ENCODE measurements around the gene KIF18B. TPM values are rescaled to one million over a fixed set of nuclear protein-coding genes. Genes with fewer than 3 reads are reported as not detected.

The KIF18B gene
- total and polyA plus RNA-seq, 2 donors, result 2.4 to 3.5 TPM

DNA sequence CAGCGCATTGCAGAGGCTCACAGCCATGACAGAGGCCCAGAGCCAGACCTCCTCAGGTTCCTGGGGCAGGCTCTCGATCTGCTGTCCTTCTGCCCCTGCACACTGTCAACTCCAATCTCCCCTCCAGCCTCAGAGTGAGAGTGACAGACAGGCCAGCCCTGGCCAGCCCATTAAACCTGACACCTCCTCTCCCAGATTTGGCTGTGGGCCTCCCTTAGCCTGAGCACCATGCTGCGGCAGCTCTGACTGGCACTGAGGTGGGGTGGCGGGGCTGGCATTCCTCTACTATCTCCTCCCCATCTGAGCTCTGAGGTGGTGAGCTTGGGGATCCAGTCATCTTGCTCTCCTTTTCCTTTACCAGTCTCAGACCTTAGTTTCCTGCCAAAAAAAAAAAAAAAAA is 36.0 kb upstream of the KIF18B start:
- 94% methylated on average over 4 of the region's 4 CpGs for WGBS
- peaks cover 0 to 73% of the 10 kb centered on the region in 2 donors for H3K27me3 ChIP-seq (ENCODE audit: control insufficient read depth in 2 of 2, insufficient read depth in 1 of 2, low read length in 1 of 2)

DNA sequence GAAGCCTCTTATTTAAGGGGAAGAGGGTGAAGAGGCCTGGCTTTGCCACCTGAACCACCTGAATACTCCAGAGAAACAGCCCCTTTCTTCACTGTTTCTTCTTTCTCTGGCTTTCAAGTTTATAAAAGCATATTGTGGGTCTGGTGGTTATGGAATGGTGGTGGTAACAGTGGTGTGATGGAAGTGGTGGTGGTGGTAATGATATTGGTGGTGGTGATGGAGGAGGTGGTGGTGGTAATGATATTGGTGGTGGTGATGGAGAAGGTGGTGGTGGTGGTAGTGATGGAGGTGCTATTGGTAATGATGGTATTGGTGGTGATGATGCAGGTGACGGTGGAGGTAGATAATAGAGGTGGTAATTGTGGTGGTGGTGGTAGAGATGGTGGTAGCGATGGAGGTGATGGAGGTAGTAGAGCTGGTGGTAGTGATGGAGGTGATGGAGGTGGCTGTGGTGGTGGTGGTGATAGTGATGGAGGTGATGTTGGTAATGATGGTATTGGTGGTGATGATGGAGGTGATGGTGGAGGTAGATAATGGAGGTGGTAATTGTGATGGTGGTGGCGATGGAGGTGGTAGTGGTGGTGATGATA is 34.6 kb upstream of the KIF18B start:
- no peaks in the 10 kb centered on the region for H3K36me3 ChIP-seq (ENCODE audit: control insufficient read depth in 2 of 2, insufficient read depth in 2 of 2, low read length in 1 of 2)
- DNase-seq (ENCODE audit: low read depth in 6 of 9, low spot score in 9 of 9), result no peak
- 97% methylated on average over 3 of the region's 3 CpGs for WGBS
- H3K4me3 ChIP-seq (ENCODE audit: low read length in 2 of 2), result no peak overlapping the region
- H3K27ac ChIP-seq (ENCODE audit: low read depth in 1 of 2, low read length in 1 of 2), result no peak overlapping the region
- H3K4me1 ChIP-seq (ENCODE audit: control insufficient read depth in 2 of 2, insufficient read depth in 2 of 2, low read length in 2 of 2), result peaks cover 2 to 6% of the 10 kb centered on the region in 2 donors
- H3K9me3 ChIP-seq (ENCODE audit: control insufficient read depth in 2 of 2, insufficient read depth in 1 of 2, low read length in 1 of 2), result peaks cover 0 to 8% of the 10 kb centered on the region in 2 donors
- H3K27me3 ChIP-seq (ENCODE audit: control insufficient read depth in 2 of 2, insufficient read depth in 1 of 2, low read length in 1 of 2), result peaks cover 0 to 73% of the 10 kb centered on the region in 2 donors

More for the DNA sequence above, 36.0 kb upstream of the KIF18B start:
- DNase-seq (ENCODE audit: low read depth in 6 of 9, low spot score in 9 of 9), result no peak
- Histone ChIP-seq H3K4me1 (ENCODE audit: control insufficient read depth in 2 of 2, insufficient read depth in 2 of 2, low read length in 2 of 2) (peaks cover 14 to 20% of the 10 kb centered on the region in 2 donors), H3K36me3 (ENCODE audit: control insufficient read depth in 2 of 2, insufficient read depth in 2 of 2, low read length in 1 of 2) (no peaks in the 10 kb centered on the region), H3K4me3 (ENCODE audit: low read length in 2 of 2) (no peak overlapping the region), H3K27ac (ENCODE audit: low read depth in 1 of 2, low read length in 1 of 2) (no peak overlapping the region), H3K9me3 (ENCODE audit: control insufficient read depth in 2 of 2, insufficient read depth in 1 of 2, low read length in 1 of 2) (peaks cover 0 to 8% of the 10 kb centered on the region in 2 donors)

- DNase-seq (ENCODE audit: low read depth in 6 of 9, low spot score in 9 of 9), result no peak
- H3K4me1 ChIP-seq (ENCODE audit: control insufficient read depth in 2 of 2, insufficient read depth in 2 of 2, low read length in 2 of 2), result no peaks in the 10 kb centered on the region
- H3K4me3 ChIP-seq (ENCODE audit: low read length in 2 of 2), result no peak overlapping the region
- H3K27ac ChIP-seq (ENCODE audit: low read depth in 1 of 2, low read length in 1 of 2), result no peak overlapping the region
- peaks cover 0 to 74% of the 10 kb centered on the region in 2 donors for H3K27me3 ChIP-seq (ENCODE audit: control insufficient read depth in 2 of 2, insufficient read depth in 1 of 2, low read length in 1 of 2)
- 59% methylated on average over 12 of the region's 12 CpGs for WGBS
- no peaks in the 10 kb centered on the region for H3K36me3 ChIP-seq (ENCODE audit: control insufficient read depth in 2 of 2, insufficient read depth in 2 of 2, low read length in 1 of 2)
- H3K9me3 ChIP-seq (ENCODE audit: control insufficient read depth in 2 of 2, insufficient read depth in 1 of 2, low read length in 1 of 2), result peaks cover 0 to 8% of the 10 kb centered on the region in 2 donors
Observed at GRCh38 chr17:44981221-44981968, 33.8 kb upstream of the KIF18B start.

- no peaks in the 10 kb centered on the region for H3K36me3 ChIP-seq (ENCODE audit: control insufficient read depth in 2 of 2, insufficient read depth in 2 of 2, low read length in 1 of 2)
- no peak for DNase-seq (ENCODE audit: low read depth in 6 of 9, low spot score in 9 of 9)
- H3K4me1 ChIP-seq (ENCODE audit: control insufficient read depth in 2 of 2, insufficient read depth in 2 of 2, low read length in 2 of 2), result no peaks in the 10 kb centered on the region
- 88% methylated on average over 9 of the region's 9 CpGs for WGBS
- H3K27ac ChIP-seq (ENCODE audit: low read depth in 1 of 2, low read length in 1 of 2), result no peak overlapping the region
- H3K4me3 ChIP-seq (ENCODE audit: low read length in 2 of 2), result no peak overlapping the region
- H3K9me3 ChIP-seq (ENCODE audit: control insufficient read depth in 2 of 2, insufficient read depth in 1 of 2, low read length in 1 of 2), result peaks cover 0 to 5% of the 10 kb centered on the region in 2 donors
- H3K27me3 ChIP-seq (ENCODE audit: control insufficient read depth in 2 of 2, insufficient read depth in 1 of 2, low read length in 1 of 2), result peaks cover 5 to 80% of the 10 kb centered on the region in 2 donors
Observed at GRCh38 chr17:44979426-44979995, 31.9 kb upstream of the KIF18B start.

DNA sequence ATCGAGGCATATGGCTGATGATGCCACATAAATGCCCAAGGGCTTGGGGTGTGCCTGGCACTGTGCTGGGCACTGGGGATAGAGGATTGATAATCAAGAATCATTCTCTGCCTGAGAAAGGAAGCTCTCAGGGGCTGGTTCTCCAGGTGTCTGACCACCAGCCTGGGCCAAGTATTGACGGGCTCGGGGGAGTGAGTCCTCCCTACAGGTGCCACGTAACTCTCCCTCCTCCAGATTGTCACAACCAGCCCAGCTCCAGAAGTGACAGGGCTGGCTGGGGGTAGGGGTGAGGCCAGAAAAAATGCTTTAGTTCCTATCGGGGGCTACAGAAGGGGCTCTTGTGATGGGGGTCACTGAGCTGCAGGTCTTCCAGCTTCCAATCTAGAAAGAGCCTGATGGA is 31.2 kb upstream of the KIF18B start:
- 89% methylated on average over 5 of the region's 5 CpGs for WGBS
- no peaks in the 10 kb centered on the region for H3K36me3 ChIP-seq (ENCODE audit: control insufficient read depth in 2 of 2, insufficient read depth in 2 of 2, low read length in 1 of 2)
- no peak overlapping the region for H3K27ac ChIP-seq (ENCODE audit: low read depth in 1 of 2, low read length in 1 of 2)
- no peaks in the 10 kb centered on the region for H3K4me1 ChIP-seq (ENCODE audit: control insufficient read depth in 2 of 2, insufficient read depth in 2 of 2, low read length in 2 of 2)
- H3K9me3 ChIP-seq (ENCODE audit: control insufficient read depth in 2 of 2, insufficient read depth in 1 of 2, low read length in 1 of 2), result peaks cover 0 to 3% of the 10 kb centered on the region in 2 donors
- no peak overlapping the region for H3K4me3 ChIP-seq (ENCODE audit: low read length in 2 of 2)
- peaks cover 5 to 84% of the 10 kb centered on the region in 2 donors for H3K27me3 ChIP-seq (ENCODE audit: control insufficient read depth in 2 of 2, insufficient read depth in 1 of 2, low read length in 1 of 2)
- DNase-seq (ENCODE audit: low read depth in 6 of 9, low spot score in 9 of 9), result no peak

- DNase-seq (ENCODE audit: low read depth in 6 of 9, low spot score in 9 of 9), result no peak
- Histone ChIP-seq H3K27ac (ENCODE audit: low read depth in 1 of 2, low read length in 1 of 2) (no peak overlapping the region), H3K36me3 (ENCODE audit: control insufficient read depth in 2 of 2, insufficient read depth in 2 of 2, low read length in 1 of 2) (no peaks in the 10 kb centered on the region), H3K4me3 (ENCODE audit: low read length in 2 of 2) (no peak overlapping the region), H3K9me3 (ENCODE audit: control insufficient read depth in 2 of 2, insufficient read depth in 1 of 2, low read length in 1 of 2) (no peaks in the 10 kb centered on the region), H3K27me3 (ENCODE audit: control insufficient read depth in 2 of 2, insufficient read depth in 1 of 2, low read length in 1 of 2) (peaks cover 5 to 90% of the 10 kb centered on the region in 2 donors), H3K4me1 (ENCODE audit: control insufficient read depth in 2 of 2, insufficient read depth in 2 of 2, low read length in 2 of 2) (no peaks in the 10 kb centered on the region)
- 77% methylated on average over 7 of the region's 7 CpGs for WGBS
Observed at GRCh38 chr17:44977814-44978550, 30.4 kb upstream of the KIF18B start.

DNA sequence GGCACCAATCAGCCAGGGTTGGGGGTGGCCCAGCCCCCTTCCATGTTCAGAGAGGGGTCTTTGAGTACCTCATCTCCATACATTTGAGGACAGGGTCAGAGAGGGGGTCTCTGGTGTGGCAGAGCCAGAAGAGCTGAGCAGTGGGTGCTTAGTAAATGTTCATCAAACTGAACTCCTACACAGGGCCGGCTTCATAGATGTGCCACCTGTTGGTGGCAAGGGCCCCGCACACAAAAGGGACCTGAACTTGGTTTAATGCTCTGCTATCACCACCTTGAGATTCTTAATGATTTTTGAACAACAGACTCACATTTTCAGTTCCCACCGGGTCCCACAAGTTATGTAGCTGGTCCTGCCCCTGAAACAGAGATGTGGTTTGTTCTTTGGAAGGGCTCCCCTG is 29.5 kb upstream of the KIF18B start:
- 87% methylated on average over 3 of the region's 3 CpGs for WGBS
- Histone ChIP-seq H3K4me1 (ENCODE audit: control insufficient read depth in 2 of 2, insufficient read depth in 2 of 2, low read length in 2 of 2) (no peaks in the 10 kb centered on the region), H3K27me3 (ENCODE audit: control insufficient read depth in 2 of 2, insufficient read depth in 1 of 2, low read length in 1 of 2) (peaks cover 5 to 97% of the 10 kb centered on the region in 2 donors)

GRCh38 chr17:44976206-44976605 is 28.6 kb upstream of the KIF18B start:
- Histone ChIP-seq H3K4me3 (ENCODE audit: low read length in 2 of 2) (no peak overlapping the region), H3K9me3 (ENCODE audit: control insufficient read depth in 2 of 2, insufficient read depth in 1 of 2, low read length in 1 of 2) (no peaks in the 10 kb centered on the region), H3K4me1 (ENCODE audit: control insufficient read depth in 2 of 2, insufficient read depth in 2 of 2, low read length in 2 of 2) (no peaks in the 10 kb centered on the region), H3K36me3 (ENCODE audit: control insufficient read depth in 2 of 2, insufficient read depth in 2 of 2, low read length in 1 of 2) (no peaks in the 10 kb centered on the region), H3K27me3 (ENCODE audit: control insufficient read depth in 2 of 2, insufficient read depth in 1 of 2, low read length in 1 of 2) (peaks cover 11 to 97% of the 10 kb centered on the region in 2 donors), H3K27ac (ENCODE audit: low read depth in 1 of 2, low read length in 1 of 2) (no peak overlapping the region)
- no peak for DNase-seq (ENCODE audit: low read depth in 6 of 9, low spot score in 9 of 9)
- 66% methylated on average over 13 of the region's 13 CpGs for WGBS

More for the DNA sequence above, 29.5 kb upstream of the KIF18B start:
- no peak overlapping the region for H3K27ac ChIP-seq (ENCODE audit: low read depth in 1 of 2, low read length in 1 of 2)
- no peaks in the 10 kb centered on the region for H3K9me3 ChIP-seq (ENCODE audit: control insufficient read depth in 2 of 2, insufficient read depth in 1 of 2, low read length in 1 of 2)
- no peak overlapping the region for H3K4me3 ChIP-seq (ENCODE audit: low read length in 2 of 2)
- no peak for DNase-seq (ENCODE audit: low read depth in 6 of 9, low spot score in 9 of 9)
- no peaks in the 10 kb centered on the region for H3K36me3 ChIP-seq (ENCODE audit: control insufficient read depth in 2 of 2, insufficient read depth in 2 of 2, low read length in 1 of 2)

Measured in thymus (tissue), 11 donors.